ENCODE measurements around the gene RAB8B. TPM values are rescaled to one million over a fixed set of nuclear protein-coding genes. Genes with fewer than 3 reads are reported as not detected.

RAB8B gene
- total RNA-seq, 1 experiment from 2014 or later: 20.9 TPM

DNA sequence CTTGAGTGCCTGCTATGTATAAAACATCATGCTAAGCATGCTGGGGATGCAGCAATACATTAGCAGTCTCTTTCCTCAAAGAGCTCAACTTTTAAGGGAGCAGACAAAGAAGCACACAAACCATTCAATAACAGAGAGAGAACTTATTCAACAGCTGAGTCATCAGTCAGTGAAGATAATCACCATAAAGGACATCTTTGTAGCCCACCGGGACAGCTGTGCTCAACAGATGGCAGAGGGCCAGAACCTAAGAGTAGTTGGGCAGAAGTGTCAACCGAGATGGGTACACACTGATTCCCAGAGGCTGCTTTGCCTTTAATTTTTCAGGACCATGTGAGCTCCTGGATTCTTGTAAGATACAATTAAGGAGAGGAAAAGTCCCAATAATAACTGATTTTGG, 4.2 kb upstream of the RAB8B start:
- Histone ChIP-seq H3K4me2 (no peak overlapping the region), H3K79me2 (ENCODE audit: low read depth) (peaks cover 3% of the 10 kb centered on the region; the same call in 1 of the 2 replicates), H3K27ac (no peak overlapping the region), H4K20me1 (ENCODE audit: insufficient read depth) (no peaks in the 10 kb centered on the region), H3F3A (ENCODE audit: insufficient read depth, low read depth) (peaks cover 8% of the 10 kb centered on the region; the same call in 1 of the 2 replicates), H2AFZ (no peak overlapping the region), H3K9me2 (ENCODE audit: insufficient read depth) (no peaks in the 10 kb centered on the region), H3K27me3 (ENCODE audit: insufficient read depth, low read depth) (no peaks in the 10 kb centered on the region), H3K36me3 (ENCODE audit: low read depth) (no peaks in the 10 kb centered on the region), H3K4me3 (no peak overlapping the region), H3K9me3 (ENCODE audit: insufficient read depth, low read depth) (no peaks in the 10 kb centered on the region), H3K4me1 (replicated peaks; ENCODE audit: insufficient read depth) (peaks cover 22% of the 10 kb centered on the region)
- no peak for TF ChIP-seq EZH2 (IDR thresholded peaks at IDR 0.05; ENCODE audit: low read depth)
- TF ChIP-seq, protein P1, sequence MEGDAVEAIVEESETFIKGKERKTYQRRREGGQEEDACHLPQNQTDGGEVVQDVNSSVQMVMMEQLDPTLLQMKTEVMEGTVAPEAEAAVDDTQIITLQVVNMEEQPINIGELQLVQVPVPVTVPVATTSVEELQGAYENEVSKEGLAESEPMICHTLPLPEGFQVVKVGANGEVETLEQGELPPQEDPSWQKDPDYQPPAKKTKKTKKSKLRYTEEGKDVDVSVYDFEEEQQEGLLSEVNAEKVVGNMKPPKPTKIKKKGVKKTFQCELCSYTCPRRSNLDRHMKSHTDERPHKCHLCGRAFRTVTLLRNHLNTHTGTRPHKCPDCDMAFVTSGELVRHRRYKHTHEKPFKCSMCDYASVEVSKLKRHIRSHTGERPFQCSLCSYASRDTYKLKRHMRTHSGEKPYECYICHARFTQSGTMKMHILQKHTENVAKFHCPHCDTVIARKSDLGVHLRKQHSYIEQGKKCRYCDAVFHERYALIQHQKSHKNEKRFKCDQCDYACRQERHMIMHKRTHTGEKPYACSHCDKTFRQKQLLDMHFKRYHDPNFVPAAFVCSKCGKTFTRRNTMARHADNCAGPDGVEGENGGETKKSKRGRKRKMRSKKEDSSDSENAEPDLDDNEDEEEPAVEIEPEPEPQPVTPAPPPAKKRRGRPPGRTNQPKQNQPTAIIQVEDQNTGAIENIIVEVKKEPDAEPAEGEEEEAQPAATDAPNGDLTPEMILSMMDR (conservative IDR thresholded peaks at IDR 0.05): no peak
- DNase-seq: no peak
- ChIA-PET POLR2A (ENCODE audit: unreplicated experiment) (no interaction called here), CTCF (no interaction called here)
- intact Hi-C loops (cut with micrococcal nuclease; ENCODE audit: unreplicated experiment): no loop called here
- BruUV-seq (replicated peaks): no TSS peak

DNA sequence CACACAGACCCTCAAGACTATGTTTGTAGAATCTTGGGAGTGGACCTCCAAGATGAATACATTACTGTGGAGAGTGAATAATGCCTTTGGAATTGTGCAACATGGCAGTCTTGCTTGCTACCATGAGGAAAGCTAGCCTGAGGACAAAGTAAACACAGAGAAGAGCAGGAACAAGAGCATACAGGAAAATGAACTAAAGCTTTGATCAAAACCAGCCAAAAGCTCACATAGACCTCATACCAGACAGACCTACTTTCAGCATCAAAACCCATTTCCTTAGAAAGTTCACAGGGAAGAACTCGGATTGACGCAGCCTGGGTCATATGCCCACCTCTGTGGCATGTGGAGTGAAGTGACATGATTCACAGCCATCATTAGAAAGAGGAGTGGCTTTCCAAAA, 3.3 kb upstream of the RAB8B start:
- intact Hi-C loops (cut with micrococcal nuclease; ENCODE audit: unreplicated experiment): no loop called here
- ChIA-PET POLR2A (ENCODE audit: unreplicated experiment) (interaction anchor here (0.5 kb wide), 1 partner anchor 122 kb away, joined by 14 read pairs; no protein-coding TSS in a partner anchor), CTCF (no interaction called here)
- Histone ChIP-seq H3K36me3 (ENCODE audit: low read depth) (no peaks in the 10 kb centered on the region), H2AFZ (0 out of 2 replicates have a peak overlapping the region, but pooled peaks have one; percentile 23), H3K4me2 (peak overlapping the region; percentile 42), H3K27me3 (ENCODE audit: insufficient read depth, low read depth) (no peaks in the 10 kb centered on the region), H3K27ac (peak overlapping the region; percentile 43), H3K4me3 (no peak overlapping the region), H4K20me1 (ENCODE audit: insufficient read depth) (no peaks in the 10 kb centered on the region), H3K79me2 (ENCODE audit: low read depth) (peaks cover 11% of the 10 kb centered on the region), H3K9me3 (ENCODE audit: insufficient read depth, low read depth) (no peaks in the 10 kb centered on the region), H3K9me2 (ENCODE audit: insufficient read depth) (no peaks in the 10 kb centered on the region), H3F3A (ENCODE audit: insufficient read depth, low read depth) (peaks cover 8% of the 10 kb centered on the region; the same call in 1 of the 2 replicates), H3K4me1 (replicated peaks; ENCODE audit: insufficient read depth) (peaks cover 27% of the 10 kb centered on the region)
- DNase-seq: peak; percentile 12 to 86
- TF ChIP-seq EZH2 (IDR thresholded peaks at IDR 0.05; ENCODE audit: low read depth): no peak
- TF ChIP-seq, protein P1 (conservative IDR thresholded peaks at IDR 0.05): no peak
- BruUV-seq (replicated peaks): no TSS peak

DNA sequence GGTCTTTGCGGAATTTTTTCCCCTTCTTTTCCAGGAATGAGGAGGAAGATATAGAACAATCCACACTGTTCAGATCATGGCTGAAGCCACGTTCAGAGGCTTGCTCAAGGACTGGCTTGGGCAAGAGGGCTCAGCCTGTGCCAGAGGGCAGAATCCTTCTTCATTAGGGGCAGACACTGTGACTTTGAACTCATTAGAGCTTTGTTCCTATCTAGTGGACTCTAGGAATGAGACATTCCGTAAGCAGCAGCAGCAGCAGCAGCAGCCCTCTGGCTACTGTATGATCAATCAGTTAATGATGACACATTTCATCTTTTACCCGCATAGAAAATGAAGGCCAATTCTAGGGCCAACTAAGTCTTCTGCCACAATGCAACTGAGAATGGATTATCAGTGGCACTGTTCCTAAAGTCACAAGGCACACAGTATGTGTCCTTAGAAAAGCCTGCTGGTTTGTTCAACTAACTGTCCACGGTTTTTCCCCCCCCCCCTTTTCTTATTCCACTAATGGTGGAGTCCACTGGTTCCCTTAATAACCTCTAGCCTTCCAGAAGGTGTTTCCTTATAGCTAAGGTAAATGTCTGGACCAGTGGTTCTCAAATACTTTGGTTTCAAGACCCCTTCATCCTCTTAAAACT, 1.7 kb upstream of the RAB8B start:
- Histone ChIP-seq H4K20me1 (ENCODE audit: insufficient read depth) (no peaks in the 10 kb centered on the region), H3K4me3 (no peak overlapping the region), H3K27me3 (ENCODE audit: insufficient read depth, low read depth) (no peaks in the 10 kb centered on the region), H3K79me2 (ENCODE audit: low read depth) (peaks cover 27% of the 10 kb centered on the region), H3K9me3 (ENCODE audit: insufficient read depth, low read depth) (no peaks in the 10 kb centered on the region), H3K4me1 (replicated peaks; ENCODE audit: insufficient read depth) (peaks cover 36% of the 10 kb centered on the region), H3F3A (ENCODE audit: insufficient read depth, low read depth) (peaks cover 8% of the 10 kb centered on the region; the same call in 1 of the 2 replicates), H3K9me2 (ENCODE audit: insufficient read depth) (no peaks in the 10 kb centered on the region), H2AFZ (no peak overlapping the region), H3K27ac (no peak overlapping the region), H3K4me2 (no peak overlapping the region), H3K36me3 (ENCODE audit: low read depth) (no peaks in the 10 kb centered on the region)
- DNase-seq: no peak
- no peak for TF ChIP-seq EZH2 (IDR thresholded peaks at IDR 0.05; ENCODE audit: low read depth)
- TF ChIP-seq, protein P1 (conservative IDR thresholded peaks at IDR 0.05): no peak
- ChIA-PET CTCF (no interaction called here), POLR2A (ENCODE audit: unreplicated experiment) (interaction anchor here (0.6 kb wide), 1 partner anchor 38 kb away, joined by 4 read pairs; no protein-coding TSS in a partner anchor)
- no TSS peak for BruUV-seq (replicated peaks)
- intact Hi-C loops (cut with micrococcal nuclease; ENCODE audit: unreplicated experiment): loop anchor here (2.0 kb wide), 1 partner anchor 89 kb away; the partner anchor contains the start of gene APH1B
